Measurements from ENCODE around the gene FYCO1. TPM values are rescaled to one million over a fixed set of nuclear protein-coding genes. Genes with fewer than 3 reads are reported as not detected.
"Not testable (repeated sequence)": the region's sequence is repeated elsewhere in the genome, so short reads cannot be mapped to it uniquely, and the experiment has no call there.

Gene FYCO1
- 10 to 100 TPM; 18.1 to 19.1 (median 18.9) TPM for polyA plus RNA-seq (ENCODE audit: insufficient read length in 3 of 3)
- long read RNA-seq, donor 1 = 0 reads
- long read RNA-seq, donor 2, partial matches to known transcripts = 12 of 12 reads
- long read RNA-seq, donor 2, other reads (novel, unspliced or antisense) = 0 of 12 reads
- long read RNA-seq, donor 3 = 0 reads
- long read RNA-seq, donor 4 = 0 reads
- long read RNA-seq, donor 5 = 0 reads
- long read RNA-seq, donor 6, partial matches to known transcripts = 18 of 18 reads
- long read RNA-seq, donor 6, other reads (novel, unspliced or antisense) = 0 of 18 reads
- long read RNA-seq, donor 7 = 0 reads
- long read RNA-seq, donor 8, partial matches to known transcripts = 9 of 9 reads
- long read RNA-seq, donor 8, other reads (novel, unspliced or antisense) = 0 of 9 reads
- long read RNA-seq, donor 9, partial matches to known transcripts = 15 of 15 reads
- long read RNA-seq, donor 9, other reads (novel, unspliced or antisense) = 0 of 15 reads
- long read RNA-seq, donor 10, full-length matches to known transcripts = 2 of 2 reads
- long read RNA-seq, donor 10, partial matches to known transcripts = 0 of 2 reads
- long read RNA-seq, donor 10, other reads (novel, unspliced or antisense) = 0 of 2 reads
- long read RNA-seq, donor 11 = 0 reads
- long read RNA-seq, donor 12, full-length matches to known transcripts = 1 of 37 reads
- long read RNA-seq, donor 12, partial matches to known transcripts = 36 of 37 reads
- long read RNA-seq, donor 12, other reads (novel, unspliced or antisense) = 0 of 37 reads
- long read RNA-seq, donor 13 = 0 reads
- long read RNA-seq, donor 14 = 0 reads
- long read RNA-seq, donor 15 = 0 reads
- long read RNA-seq, donor 16, partial matches to known transcripts = 10 of 10 reads
- long read RNA-seq, donor 16, other reads (novel, unspliced or antisense) = 0 of 10 reads

DNA sequence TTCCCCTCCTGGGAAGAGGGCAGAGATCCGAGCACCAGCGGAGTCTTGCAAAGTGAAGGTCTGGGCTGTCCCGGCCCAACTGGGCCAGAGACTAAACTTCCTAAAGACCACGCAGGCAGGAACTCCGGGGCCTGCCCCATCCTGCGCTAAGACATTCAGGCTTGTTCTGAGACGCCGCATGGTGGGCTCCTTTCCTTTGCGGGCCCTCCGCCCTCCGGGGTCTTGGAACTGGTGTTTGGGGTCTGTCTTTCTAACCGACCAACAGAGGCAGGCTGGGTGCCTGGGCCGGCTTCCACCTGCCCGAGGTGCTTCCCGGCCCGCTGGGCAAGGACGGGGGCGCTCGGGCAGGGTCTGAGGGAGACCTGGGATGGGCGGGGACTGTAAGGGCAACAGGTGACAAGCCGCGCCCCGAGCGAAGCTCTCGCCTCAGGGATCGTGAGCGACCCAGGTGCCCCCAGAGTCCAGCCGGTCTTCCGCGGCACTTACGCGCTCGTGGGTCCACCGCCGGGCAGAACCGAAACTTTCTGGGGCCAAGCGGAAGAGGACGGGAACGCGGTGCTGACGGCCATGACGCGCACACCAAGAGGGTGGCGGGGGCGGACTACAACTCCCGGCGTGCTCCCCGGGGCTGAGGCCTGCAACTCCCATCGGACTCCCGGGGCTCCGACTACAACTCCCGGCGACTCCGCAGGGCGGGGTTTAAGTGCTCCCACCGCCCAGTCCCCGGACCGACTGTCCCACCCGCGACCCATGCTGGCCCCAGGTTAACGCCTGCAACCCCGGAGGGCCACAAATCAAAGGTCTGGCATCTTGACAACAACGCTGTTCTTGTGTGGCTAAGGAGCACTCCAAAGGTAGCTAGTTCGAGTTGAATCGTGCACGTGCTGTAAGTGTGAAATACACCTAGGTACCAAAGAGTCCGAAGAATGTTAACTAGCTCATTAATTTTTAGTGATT, at the start of gene FYCO1:
Gene FYCO1 (minus strand): TSS at position 589 of the 957 bp plus-strand sequence. CDS start 10,914 bp downstream, outside the sequence.
- DNase-seq = peak; percentile 91

DNA sequence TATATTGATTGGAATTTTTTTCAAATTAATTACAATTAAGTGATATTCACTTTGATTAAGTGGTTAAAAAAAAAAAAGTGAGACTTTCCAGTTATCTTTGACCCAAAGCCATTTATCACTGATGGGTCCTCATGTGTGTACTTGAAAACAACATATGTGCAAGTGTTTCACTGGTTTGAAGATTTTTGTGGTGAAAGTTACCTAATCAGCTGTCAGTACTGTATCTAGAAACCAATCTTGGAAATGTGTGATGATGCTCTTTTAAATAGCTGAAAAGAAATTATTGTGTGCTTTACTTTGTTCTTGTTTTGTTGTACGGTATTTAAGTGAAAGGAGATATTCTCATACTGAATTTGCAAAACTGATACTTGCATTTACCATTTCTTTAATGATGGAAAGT, 43.3 kb upstream of the FYCO1 start:
- DNase-seq = no peak

DNA sequence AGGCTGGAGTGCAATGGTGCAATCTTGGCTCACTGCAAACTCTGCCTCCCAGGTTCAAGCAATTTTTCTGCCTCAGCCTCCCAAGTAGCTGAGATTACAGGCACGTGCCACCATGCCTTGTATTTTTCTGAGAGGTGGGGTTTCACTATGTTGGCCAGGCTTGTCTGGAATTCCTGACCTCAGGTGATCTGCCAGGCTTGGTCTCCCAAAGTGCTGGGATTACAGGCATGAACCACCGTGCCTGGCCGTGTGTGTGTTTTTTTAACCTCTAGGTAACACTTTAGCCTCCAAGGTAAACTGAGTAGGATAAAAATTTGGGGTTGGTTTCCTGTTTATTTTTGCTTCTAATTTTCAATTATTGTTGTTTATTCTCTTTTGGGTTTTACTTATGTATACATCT, 42.4 kb upstream of the FYCO1 start:
- not testable (repeated sequence) for DNase-seq

DNA sequence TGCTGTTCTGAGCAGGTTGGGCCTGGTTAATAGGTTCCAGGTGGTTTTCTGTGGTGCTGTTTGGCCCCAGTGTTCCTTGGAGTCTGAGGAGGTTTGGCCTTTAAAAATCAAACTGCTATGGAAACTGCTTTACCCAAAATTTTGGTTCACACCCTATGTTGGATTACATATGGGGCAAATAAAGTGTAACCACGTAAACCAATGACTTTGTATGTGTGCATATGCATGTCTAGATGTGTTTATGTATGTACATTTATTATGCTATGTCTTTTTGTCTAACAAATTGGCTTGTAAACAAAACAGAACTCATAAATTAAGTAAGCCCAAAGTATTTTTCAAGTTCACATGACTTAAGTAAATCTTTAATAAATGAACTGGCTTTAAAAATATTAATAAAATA, 40.6 kb upstream of the FYCO1 start:
- no peak for DNase-seq

DNA sequence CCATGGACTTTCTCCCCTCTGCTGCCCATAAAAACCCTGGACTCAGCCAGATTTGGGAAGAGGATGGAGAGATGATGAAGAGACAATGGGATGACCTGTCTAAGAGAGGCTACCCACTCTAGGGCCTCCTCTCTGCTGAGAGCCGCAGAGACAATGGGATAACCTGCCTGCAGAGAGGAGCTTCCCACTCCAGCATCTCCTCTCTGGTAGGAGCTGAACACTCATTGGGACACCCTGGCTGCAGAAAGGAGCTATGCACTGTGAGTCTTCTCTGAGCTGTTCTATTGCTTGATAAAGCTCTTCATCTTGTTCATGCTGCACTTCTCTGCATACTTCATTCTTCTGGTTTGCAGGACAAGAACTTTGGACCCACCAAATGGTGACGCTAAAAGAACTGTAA, 36.1 kb upstream of the FYCO1 start:
- DNase-seq = no peak

DNA sequence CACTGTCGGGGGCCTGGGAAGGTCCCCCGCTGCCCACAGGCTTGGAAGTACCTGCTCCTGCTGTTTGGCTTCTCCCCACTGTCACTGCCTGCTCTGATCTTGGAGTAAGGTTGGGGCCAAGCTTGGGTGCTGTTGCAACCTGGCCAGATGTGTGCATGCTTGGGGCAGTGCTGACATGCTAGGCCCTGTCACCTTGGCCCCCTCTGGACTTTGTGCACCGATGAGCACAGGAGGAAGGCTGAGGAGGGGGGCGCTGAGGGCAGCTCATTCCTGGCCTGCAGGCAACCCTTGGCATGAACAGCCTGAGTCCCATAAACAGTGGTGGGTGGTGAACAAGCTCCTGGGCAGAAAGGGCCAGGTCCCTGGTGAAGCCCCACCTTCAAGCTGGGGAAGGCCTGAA, 35.6 kb upstream of the FYCO1 start:
- no peak for DNase-seq

DNA sequence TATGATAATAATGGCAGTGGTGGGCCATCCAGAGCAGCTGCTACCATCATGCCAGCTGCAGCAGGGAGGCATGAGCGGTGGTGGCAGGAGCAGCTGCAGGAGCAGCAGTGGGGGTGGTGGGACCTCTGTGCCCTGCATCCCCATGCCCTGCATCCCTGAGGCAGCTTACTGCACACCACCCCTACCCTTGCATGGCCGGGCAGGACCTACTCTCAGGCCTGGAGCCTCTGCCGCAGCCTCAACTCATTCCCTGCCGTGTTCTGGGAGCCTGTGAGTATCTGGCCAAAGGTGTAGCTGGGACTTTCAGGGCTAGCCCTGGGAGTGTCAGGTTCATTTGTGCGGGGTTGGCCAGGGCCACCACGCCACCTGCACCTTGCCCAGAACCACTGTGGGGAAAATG, 35.0 kb upstream of the FYCO1 start:
- no peak for DNase-seq

DNA sequence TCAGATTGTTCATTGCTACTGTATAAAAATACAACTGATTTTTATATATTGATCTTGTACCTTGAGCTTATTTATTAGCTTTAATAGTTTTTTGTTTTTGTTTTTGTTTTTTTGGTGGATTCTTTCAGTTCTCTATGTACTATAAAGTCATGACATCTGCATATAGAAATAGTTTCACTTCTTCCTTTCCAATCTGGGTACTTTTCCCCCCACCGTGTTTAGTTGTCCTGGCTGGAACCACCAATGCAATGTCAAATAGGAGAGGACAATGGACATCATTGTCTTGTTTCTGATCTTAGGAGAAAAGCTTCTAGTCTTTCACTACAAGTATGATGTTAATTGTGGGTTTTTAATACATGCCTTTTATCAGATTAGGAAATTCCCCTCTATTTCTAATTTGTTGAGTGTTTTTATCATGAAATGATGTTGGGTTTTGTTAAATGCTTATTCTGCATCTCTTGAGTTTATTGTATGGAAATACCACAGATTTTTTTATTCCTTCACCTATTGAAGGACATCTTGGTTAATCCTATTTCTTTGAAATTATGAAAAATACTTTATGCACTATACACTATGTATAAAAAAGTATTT, 34.4 kb upstream of the FYCO1 start:
- no peak for DNase-seq

DNA sequence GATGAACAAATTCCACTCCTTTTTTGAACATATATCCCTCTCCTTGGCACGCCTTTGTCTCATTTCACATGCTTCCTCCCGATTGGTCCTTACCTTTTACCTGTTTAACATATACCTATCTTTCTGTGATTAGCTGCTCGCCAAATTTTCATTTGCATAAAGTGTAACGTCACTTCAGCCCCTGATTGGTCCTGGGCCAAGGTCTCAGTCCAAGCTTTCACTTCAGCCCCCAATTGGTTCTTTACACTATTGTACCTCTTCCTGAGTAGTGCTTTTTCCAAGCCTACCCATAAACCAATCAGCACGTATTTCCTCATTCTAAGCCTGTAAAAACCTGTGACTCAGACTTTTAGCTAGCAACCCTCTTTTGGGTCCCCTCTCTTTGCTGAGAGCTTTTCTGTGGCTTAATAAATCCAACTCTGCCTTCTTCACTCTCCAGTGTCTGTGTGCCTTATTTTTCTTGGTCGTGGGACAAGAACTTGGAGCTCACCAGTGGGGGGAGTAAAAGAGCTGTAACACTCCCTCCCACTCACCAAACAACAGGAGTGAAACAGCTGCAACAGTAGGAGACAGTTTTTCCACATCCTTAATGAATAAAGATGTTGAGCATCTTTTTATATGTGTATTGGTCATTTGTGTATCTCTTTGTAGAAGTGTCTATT, 32.2 kb upstream of the FYCO1 start:
- no peak for DNase-seq

DNA sequence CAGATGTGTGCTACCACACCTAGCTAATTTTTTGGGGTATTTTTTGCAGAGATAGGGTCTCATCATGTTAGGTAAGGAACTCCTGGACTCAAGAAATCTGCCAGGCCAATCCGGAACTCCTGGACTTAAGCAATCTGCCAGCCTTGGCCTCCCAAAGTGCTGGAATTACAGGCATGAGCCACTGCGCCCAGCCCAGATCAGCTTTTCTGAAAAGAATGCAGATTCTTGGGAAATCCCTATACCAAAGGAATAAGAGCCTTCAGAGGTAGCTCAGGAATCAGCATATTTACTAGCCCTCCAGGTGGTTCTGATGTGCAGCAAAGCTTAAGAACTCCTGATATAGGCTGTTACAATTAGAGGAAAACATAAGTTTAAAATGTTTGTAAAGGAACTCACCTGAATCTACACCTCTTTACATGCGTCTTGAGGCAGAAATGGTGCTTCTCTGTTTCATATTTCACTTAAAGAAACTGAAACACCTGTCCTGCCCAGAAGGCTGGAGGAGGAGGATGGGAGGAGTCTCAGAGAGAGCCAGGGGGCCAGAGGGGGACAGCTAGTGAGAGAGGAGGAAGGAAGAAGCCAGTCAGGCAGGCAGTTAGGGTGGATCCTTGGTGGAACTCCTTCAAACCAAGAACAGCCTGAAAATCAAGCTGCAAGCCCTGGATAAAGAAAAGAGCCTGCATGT, 31.5 kb upstream of the FYCO1 start, which contains the start of gene XCR1:
Gene XCR1 (minus strand): TSS at position 463 of the 685 bp plus-strand sequence. CDS start 5,536 bp downstream, outside the sequence.
- no peak for DNase-seq

DNA sequence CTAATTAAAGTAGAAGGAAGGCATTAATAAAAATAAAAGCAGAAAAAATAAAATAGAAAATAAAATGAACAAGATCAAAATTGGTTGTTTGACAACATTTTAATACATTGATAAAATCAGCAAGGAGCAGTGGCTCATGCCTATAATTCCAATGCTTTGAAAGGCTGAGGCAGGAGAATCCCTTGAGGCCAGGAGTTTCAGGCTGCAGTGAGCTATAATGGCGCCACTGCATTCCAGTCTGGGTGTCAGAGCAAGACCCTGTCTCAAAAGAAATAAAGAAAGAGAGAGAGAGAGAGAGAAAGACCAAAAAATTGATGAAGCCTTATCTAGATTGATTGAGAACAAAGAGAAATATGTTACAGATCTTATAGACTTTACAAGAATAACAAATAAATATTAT, 29.5 kb upstream of the FYCO1 start:
- DNase-seq = no peak

DNA sequence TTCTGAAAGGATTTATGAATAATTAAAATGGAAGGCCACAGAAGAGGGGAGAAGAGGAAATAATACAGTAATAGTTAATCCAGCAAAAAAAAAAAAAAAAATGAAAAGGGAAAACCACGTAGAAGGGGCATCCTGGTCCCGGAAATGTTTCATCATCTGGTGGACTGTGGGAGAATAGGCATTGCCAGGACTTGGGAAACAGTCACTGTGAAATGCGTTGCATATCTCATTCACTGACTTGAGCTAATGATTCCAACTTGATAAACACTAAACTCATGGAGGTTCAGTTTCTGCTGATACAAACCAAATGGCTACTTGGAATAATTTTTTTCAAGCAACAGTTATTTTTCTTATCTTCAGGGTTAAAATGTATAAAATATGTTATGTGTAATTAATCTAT, 28.5 kb upstream of the FYCO1 start:
- no peak for DNase-seq

DNA sequence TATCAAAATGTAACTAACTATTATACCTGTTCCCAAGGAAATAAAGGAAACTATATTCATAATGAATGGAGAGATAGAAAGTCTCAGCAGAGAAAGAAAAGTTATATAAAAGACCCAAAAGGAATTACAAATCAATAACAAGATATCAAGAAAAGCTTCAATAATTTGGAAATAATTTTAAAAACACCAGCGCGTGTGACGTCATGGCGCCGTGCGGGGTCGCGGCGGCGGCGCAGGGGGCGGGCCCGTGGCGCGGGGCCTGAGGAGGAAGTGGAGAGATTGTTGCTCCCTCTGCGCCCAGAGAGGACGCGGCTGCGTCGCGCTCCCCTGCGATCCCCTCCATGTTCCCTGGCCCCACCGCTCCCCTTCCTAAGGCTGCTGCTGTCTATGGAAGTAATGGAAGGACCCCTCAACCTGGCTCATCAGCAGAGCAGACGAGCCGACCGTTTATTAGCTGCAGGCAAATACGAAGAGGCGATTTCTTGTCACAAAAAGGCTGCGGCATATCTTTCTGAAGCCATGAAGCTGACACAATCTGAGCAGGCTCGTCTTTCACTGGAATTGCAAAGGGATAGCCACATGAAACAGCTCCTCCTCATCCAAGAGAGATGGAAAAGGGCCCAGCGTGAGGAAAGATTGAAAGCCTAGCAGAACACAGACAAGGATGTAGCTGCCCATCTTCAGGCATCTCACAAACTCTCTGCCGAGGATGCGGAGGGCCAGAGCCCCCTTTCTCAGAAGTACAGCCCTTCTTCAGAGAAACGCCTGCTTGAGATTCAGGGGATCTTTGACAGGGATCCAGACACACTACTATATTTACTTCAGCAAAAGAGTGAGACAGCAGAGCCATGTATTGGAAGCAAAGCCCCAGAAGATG, 27.5 kb upstream of the FYCO1 start:
- DNase-seq = no peak

DNA sequence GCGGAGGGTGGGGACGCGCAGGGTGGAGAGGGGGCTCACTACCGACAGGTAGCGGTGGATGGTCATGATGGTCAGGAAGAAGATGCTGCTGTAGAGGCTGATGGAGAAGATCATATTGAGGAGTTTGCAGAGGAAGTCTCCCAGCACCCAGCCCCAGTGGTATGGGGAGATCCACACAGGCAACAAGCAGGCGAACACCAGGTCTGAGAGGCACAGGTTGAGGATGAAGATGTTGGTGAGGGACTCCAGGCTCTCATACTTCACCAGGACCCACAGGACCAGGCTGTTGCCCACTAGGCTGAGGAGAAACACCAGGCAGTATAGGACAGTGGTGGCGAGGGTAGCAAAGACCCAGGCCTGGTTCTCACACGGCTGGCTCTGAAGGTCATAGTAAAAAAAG, 25.9 kb upstream of the FYCO1 start:
- no peak for DNase-seq

DNA sequence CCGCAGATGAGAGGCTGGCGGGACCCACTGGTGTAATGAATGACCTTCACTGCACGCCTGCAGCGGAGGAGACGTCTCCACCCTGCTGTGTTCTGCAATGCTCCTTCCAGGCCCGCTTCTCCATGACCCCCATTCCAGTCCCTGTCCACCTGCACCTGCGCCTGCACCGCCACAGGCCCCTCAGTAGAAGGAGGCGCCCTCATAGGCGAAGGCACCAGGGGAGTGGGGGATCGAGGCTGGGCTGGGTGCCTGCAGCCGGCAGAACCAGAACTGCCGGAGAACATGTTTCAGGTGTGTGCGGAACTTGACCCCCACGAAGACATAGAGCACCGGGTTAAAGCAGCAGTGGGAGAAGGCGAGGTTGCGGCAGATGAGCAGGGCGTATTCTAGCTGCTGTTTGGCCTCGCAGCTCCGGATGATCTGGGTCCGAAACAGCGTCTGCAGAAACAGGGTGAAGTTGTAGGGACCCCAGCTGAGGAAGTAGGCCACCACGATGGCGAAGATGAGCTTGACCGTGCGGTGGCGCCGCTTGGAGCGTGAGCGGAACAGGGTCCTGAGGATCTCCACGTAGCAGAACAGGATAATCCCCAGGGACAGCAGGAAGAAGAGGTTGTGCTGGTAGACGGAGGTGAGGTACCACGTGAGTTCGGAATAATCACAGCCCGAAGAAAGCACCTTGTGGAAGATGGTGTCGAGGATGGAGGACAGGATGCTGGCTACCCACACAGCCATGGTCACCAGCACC, 25.3 kb upstream of the FYCO1 start:
- no peak for DNase-seq

DNA sequence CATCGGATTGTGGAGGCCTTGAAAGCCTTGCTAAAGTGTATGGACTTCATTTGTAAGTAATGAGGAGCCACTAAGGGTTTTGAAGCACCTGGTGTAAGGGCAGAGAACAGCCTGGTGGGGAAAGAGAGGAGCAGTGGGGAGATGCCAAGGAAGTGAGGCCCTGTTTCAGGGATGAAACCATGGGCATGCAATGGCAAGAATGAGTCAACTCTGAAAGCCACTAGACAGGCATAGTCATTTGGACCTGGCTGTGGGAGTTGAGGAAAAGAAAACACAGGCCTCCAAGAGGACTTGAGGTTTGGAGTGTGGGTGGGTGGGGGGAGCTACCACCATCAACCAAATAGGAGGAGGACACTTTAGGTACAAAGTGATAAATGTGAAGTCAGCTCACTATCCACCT, 24.1 kb upstream of the FYCO1 start:
- DNase-seq = no peak

DNA sequence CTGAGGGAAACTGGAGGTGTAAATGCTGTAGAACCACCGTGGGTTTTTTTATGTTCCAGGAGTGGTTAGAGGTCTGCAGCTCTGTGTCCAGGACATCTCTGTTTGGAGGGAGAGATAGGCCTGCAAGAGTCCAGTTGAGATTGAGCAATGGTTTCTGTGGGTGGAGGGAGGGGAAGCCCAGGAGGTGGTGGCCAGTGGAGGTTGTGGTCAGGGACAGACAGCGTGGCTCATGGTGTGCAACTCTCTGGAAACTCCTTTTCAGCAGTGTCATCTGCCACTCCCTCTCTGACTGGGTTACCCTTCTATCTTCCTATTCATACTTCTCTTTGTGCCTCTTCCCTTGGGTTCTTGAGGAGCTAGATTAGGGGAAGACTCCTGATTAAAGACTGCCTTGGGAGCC, 22.1 kb upstream of the FYCO1 start:
- DNase-seq = no peak
